GM18517 (cell line): Measurements from ENCODE around the gene PSENEN.
"Not testable (repeated sequence)": the region's sequence is repeated elsewhere in the genome, so short reads cannot be mapped to it uniquely, and the experiment has no call there.

Source experiments
- ATAC-seq: cut with Tn5 transposase; IDR thresholded peaks from one replicate; pipeline ENCODE4 v1.9.1; 2021; ENCODE audit warnings: mild to moderate bottlenecking, moderate library complexity; ENCODE audit not compliant: unreplicated experiment

Gene PSENEN

DNA sequence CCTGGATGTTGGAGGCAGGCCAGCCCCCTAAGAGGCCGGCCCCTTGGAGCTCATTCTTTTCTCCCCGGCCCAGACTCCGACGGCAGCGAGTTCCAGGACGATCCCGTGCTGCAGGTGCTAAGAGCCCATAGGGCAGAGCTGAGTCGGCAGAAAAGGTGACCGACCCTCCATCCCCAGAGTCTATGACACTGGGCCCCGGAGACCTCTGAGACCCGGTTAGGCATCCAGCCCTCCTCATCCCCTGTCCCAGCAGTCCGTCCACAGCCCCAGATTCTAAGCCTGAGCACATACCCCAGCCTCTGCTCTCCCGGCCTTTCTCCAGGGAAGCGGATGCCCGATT lies 22.6 kb downstream of the PSENEN start:
- ATAC-seq = no peak

- ATAC-seq = not testable (repeated sequence)
Observed at GRCh38 chr19:35772362-35772761, 26.9 kb downstream of the PSENEN start.

DNA sequence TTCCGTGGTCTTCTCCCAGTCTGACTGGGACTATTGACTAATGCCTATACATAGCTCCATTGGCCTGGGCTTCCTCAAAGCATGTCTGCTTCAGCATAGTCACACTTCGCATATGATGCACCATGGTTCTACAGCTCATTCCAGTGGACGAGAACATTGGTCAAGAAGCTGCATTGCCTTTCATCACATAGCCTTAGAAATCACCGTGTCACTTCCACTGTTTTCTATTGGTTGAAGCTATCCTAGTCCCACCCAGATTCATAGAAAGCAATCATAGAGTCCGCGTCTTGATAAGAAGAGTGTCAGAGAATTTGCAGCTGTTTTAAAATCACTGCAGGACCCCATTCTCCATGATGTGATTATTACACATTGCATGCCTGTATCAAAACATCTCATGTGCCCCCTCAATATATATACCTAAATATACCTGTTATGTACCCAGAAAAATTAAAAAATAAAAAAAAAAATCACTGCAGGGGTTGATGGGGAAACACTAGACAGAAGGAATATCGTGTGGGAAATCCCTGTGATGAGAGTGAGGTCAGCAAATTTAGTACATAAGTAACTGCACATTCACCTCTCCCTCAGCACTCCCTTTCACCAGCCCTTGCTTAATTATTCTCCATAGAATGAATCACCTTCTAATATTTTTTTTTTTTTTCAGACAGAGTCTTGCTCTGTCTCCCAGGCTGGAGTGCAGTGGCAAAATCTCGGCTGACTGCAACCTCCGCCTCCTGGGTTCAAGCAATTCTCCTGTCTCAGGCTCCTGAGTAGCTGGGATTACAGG lies 27.8 kb downstream of the PSENEN start:
- ATAC-seq = no peak

DNA sequence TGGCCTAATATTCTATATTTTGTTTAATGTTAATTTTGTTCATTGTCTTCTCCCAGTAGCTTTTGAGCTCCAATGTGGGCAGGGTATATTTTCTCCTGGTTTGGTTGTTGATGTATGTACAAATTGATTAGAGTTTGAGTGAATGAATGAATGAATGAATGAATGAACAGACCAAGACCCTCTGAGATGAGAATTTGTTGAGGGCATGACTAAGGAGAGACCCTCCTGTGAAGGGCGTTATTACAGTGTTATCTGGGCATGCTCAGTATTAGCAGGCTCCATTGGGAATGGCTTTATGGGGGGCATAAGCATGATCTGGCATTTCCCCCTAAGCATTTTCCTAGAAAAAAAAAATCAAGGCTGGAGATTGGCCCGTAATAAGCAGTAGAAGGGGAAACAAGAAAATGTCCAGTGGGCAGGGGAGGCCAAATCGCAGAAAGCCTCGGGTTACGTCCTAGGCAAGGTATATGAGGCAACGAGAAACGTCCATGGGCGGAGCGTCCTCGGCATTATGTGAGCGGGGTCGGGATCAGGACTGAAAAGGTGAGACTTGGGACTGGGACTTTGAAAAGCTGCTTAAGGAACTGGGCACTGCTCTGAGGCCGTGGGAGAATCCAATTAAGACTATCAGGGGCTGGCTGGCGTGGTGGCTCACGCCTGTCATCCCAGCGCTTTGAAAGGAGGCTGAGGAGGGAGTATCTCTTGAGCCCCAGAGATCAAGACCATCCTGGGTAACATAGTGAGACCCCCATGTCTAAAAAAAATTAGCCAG lies 29.0 kb downstream of the PSENEN start:
- no peak for ATAC-seq

DNA sequence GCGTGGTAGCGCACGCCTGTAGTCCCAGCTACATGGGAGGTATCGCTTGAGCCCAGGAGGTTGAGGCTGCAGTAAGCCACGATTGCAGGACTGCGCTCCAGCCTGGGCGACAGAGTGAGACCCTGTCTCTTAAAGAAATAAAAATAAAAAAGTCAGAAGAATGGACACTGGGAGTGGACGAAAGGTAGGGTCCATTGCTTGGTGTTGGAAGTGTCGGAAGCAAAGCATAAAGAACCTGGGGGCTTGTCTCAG lies 29.5 kb downstream of the PSENEN start:
- ATAC-seq = peak; percentile 12

DNA sequence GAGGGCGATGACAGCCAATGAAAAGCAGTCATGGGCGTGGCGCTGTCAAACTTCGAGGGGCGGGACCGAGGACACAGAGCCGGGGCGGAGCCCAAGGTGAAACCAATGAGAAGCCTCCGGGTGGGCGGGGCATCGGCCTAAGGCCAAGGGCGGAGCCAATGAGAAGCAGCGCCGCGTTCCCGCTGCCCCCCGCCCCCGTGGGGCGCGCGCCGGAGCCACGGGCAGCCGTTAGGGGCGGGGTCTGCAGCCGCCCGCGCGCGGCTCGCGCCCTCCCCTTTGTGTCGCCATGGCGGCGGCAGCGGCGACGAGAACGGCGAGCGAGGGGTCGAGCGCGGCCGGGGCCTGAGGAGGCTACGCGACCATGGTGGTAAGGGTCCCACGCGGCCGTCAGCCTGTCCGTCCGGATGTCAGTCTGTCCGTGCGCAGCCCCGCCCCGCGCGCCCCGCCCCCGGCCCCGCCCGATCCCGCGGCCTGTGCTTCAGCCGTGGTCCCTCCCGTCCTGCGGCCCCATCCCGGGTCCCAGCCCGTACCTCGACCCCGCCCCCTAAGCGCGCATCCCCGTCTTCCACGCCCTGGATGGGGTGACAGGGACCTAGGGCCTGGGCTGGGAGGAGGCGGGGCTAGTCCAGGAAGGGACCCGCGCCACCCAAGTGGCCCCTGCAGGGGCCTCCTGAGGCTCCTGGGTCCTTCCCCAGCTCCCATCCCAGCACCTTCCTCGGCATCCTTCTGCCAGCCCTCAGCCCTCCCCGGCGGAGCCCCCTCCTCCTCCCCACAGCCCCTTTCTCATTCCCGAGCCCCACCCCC lies 30.0 kb downstream of the PSENEN start, which contains the start of gene ARHGAP33:
Gene ARHGAP33 (plus strand): TSS at position 267 of the 804 bp plus-strand sequence. CDS start 95 bp downstream, at position 362.
- ATAC-seq = peak; percentile 86

DNA sequence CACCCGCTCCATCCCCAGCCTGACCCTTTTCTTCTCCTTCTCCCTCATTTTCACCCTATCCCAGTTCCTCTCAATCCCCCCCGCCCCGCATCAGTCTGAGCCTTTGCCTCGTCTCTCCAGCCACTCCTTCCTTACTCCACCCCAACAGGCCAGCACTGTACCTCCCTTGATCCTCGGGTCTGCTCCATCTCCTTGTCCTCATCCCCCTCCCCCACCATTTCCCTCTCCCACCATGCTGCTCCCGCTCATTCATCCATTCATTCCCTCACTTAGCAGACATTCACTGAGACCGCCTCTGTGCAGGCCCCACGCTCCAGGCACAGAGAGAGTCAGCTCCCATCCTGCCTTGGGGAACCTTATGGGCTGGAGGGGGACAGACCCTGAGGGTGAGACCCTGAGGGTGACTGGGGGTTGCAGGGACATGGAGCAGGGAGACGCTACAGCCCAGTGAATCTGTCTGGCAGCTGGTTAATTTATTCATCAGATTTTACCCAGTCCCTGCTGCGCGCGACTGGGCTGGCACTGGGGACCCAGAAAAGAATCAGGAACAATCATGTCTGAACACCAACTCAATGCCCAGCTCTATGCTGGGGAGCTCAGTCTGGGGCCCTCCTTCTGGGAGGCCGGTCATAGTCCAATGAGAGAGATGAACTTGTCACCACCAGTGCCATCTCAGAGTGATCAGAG lies 30.8 kb downstream of the PSENEN start:
- ATAC-seq = no peak

DNA sequence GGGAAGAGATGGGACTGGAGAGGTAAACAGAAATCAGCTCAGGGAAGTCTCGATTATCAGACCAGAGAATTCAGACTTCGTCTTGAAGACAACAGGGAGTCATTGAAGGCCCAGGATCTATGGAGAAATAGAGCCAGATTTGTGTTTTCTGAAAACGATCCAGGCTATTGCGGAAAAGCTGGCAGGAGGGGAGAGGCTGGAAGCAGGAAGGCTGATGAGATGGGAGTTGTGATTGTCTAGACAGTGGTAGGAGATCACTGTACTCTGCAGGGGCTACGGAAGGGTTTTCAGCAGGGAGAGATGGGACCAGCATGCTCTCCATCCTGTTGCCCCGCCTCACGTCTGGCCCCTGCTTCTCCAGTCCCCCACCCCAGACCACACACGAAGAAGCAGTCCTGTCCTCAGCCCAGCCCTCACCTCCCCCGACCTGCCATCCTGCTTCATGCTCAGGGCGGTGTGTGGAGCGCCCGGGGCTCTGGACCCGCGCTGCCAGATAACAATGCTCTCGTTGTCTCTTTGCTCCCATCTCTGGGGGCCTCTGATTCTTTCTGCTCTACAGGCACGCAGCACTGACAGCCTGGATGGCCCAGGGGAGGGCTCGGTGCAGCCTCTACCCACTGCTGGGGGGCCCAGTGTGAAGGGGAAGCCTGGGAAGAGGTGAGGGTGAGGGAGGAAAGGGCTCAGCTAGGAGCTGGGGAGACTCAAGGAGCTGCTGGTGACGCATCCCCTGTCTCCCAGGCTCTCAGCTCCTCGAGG lies 31.8 kb downstream of the PSENEN start:
- ATAC-seq = no peak

- no peak for ATAC-seq
Observed at GRCh38 chr19:35777961-35778360, 32.5 kb downstream of the PSENEN start.

DNA sequence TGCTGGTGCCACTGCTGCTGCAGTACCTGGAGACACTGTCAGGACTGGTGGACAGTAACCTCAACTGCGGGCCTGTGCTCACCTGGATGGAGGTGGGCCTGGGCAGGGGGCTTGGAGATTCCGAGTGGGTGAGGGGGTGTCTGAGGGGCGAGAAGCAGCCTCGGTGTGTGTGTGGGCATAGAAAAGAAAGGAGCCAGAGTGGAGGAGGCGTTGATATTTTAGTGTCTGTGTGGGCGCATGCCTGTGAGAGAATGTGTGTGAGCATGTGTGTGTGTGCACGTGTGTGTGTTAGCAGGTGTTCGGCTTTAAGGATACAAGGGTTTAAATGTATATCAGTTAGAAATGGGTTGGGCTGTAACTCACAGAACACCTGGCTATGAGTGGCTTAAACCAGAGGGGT lies 33.6 kb downstream of the PSENEN start:
- no peak for ATAC-seq

GRCh38 chr19:35780058-35780457 lies 34.6 kb downstream of the PSENEN start:
- ATAC-seq = no peak

GRCh38 chr19:35780717-35781116 lies 35.3 kb downstream of the PSENEN start:
- no peak for ATAC-seq

DNA sequence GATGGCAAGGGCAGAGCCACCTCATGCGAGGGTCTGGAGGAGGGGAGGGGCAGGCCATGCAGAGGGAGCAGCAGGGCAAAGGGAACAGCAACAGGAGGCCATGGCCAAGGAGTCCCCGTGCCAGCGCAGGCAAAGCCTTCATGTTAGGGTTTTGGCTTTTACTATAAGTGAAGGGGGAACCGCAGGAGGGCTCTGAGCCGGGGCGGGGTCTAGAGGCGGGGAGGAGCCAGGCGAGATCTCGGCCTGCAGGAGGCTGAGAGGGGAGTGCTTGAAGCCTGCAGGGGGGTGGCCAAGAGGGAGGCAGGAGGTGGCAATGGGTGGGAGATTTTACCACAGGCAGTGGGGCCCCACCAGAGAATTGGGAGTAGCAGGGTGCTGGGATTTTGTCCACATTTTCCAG lies 36.2 kb downstream of the PSENEN start:
- ATAC-seq = no peak

GRCh38 chr19:35782589-35782988 lies 37.1 kb downstream of the PSENEN start:
- ATAC-seq = no peak

GRCh38 chr19:35783469-35784434 lies 38.3 kb downstream of the PSENEN start:
- no peak for ATAC-seq

DNA sequence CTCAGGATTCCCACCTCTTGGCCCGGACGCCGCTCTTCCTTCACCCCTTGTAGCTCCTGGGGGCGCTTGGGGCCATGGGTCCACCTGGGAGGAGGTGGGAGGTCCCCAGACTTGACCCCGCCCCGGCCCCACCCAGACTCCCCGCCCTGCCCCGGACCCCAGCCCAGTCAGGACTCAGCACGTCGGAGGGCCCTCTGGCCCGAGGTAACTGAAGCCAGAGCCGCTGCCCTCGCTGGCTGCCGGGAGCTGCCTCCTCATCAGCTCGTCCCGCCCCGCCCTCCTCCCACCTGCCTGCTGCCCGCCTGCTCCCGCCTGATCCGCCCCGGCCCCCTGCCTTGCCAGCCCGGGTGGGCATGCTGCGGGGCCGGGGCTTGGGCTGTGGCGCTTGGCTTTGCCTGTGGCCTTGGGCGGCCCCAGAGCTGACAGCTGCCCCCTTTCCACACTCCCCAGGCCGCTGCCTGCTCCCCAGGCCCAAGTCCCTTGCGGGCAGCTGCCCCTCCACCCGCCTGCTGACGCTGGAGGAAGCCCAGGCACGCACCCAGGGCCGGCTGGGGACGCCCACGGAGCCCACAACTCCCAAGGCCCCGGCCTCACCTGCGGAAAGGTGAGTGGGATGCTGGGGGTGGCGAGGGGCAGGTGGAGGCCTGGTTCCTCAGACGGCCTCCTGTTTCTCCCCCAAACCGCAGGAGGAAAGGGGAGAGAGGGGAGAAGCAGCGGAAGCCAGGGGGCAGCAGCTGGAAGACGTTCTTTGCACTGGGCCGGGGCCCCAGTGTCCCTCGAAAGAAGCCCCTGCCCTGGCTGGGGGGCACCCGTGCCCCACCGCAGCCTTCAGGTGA lies 39.3 kb downstream of the PSENEN start:
- no peak for ATAC-seq

GRCh38 chr19:35785339-35785627 lies 39.8 kb downstream of the PSENEN start:
- no peak for ATAC-seq

DNA sequence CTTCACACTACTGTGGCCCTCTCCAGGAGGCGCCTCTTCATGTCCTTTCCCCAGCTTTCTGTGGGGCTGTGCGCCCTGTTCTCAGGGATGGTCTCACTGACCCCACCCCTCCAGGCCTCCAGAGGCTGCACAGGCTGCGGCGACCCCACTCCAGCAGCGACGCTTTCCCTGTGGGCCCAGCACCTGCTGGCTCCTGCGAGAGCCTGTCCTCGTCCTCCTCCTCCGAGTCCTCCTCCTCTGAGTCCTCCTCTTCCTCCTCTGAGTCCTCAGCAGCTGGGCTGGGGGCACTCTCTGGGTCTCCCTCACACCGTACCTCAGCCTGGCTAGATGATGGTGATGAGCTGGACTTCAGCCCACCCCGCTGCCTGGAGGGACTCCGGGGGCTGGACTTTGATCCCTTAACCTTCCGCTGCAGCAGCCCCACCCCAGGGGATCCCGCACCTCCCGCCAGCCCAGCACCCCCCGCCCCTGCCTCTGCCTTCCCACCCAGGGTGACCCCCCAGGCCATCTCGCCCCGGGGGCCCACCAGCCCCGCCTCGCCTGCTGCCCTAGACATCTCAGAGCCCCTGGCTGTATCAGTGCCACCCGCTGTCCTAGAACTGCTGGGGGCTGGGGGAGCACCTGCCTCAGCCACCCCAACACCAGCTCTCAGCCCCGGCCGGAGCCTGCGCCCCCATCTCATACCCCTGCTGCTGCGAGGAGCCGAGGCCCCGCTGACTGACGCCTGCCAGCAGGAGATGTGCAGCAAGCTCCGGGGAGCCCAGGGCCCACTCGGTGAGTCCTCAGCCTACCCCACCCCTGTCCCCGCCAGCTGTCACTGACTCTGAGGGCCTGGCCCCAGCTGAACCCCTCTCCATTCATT lies 41.1 kb downstream of the PSENEN start:
- ATAC-seq = no peak
